ENCODE measurements around the gene MARK4.

MARK4 gene

DNA sequence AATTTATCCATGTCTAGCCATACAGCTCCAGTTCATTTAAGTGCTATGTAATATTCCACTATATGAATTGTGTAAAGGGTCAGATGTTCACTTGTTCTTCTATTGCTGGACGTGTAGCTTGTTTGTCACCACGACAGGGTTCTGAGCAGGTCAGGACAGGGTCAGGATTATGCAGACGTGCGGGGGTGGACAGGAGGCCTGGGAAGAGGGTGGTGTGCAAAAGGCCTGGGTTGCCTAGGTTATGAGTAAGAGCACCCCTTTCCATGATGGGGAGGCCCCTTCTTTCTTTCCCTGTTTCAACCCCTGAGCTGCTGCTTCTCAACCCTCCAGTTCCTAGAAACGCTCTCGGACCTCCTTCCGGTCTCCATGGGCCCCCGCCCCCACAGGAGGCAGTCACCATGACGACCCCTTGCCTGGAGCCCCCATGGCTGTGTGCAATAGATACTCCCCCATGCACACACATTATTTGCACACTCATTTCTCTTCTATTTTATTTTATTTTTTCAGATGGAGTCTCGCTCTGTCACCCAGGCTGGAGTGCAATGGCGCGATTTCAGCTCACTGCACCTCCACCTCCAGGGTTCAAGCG is 7.8 kb upstream of the MARK4 start:
- Histone ChIP-seq H2AFZ (ENCODE audit: low read length, unreplicated experiment) (no peak overlapping the region), H3K79me2 (ENCODE audit: control insufficient read depth, insufficient read depth, low read length, unreplicated experiment) (no peaks in the 10 kb centered on the region), H3K27ac (ENCODE audit: low read depth, low read length) (no peak overlapping the region), H3K36me3 (ENCODE audit: insufficient read depth, low read length) (no peaks in the 10 kb centered on the region), H3K4me1 (ENCODE audit: control insufficient read depth, insufficient read depth, low read length, unreplicated experiment) (no peaks in the 10 kb centered on the region), H3K4me3 (ENCODE audit: low read depth, low read length) (no peak overlapping the region), H3K27me3 (ENCODE audit: insufficient read depth, low read length) (no peaks in the 10 kb centered on the region)

GRCh38 chr19:45244133-45244794 is 6.8 kb upstream of the MARK4 start:
- H3K27me3 ChIP-seq (ENCODE audit: insufficient read depth, low read length) = no peaks in the 10 kb centered on the region
- no peaks in the 10 kb centered on the region for H3K36me3 ChIP-seq (ENCODE audit: insufficient read depth, low read length)
- no peak overlapping the region for H3K27ac ChIP-seq (ENCODE audit: low read depth, low read length)
- H2AFZ ChIP-seq (ENCODE audit: low read length, unreplicated experiment) = no peak overlapping the region
- H3K4me3 ChIP-seq (ENCODE audit: low read depth, low read length) = no peak overlapping the region
- no peaks in the 10 kb centered on the region for H3K79me2 ChIP-seq (ENCODE audit: control insufficient read depth, insufficient read depth, low read length, unreplicated experiment)
- no peaks in the 10 kb centered on the region for H3K4me1 ChIP-seq (ENCODE audit: control insufficient read depth, insufficient read depth, low read length, unreplicated experiment)

DNA sequence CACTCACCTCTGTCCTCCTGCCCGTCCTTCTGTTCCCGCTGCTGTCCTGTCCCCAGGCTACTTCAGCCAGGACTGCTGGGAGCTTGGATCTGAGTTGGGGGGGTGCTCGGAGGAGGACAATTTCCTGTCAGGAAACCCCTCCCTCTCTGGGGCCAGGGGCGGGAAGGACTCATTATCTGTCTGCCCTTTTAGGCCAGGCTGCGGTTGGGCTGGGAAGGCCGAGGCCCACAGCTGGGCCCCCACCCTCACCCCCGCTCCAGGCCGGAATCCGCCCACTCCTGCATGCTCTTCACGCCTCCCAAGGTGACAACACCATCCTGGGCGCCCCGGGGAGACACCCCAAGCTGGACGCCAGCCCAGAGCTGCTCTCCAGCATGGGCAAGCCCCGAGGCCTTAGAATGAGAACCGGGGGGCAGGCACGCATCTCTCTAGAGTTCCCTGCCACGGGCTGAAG is 5.7 kb upstream of the MARK4 start, which contains the start of gene EXOC3L2:
Gene EXOC3L2, minus strand, starts transcription at position 74 of the 454 bp plus-strand sequence. CDS start 6,362 bp downstream, outside the sequence.
- H3K27ac ChIP-seq (ENCODE audit: low read depth, low read length) = no peak within 1 kb of the TSS
- no peaks in the 10 kb centered on the region for H3K4me1 ChIP-seq (ENCODE audit: control insufficient read depth, insufficient read depth, low read length, unreplicated experiment)

GRCh38 chr19:45245826-45246225 is 5.2 kb upstream of the MARK4 start:
- Histone ChIP-seq H3K4me1 (ENCODE audit: control insufficient read depth, insufficient read depth, low read length, unreplicated experiment) (peaks cover 3% of the 10 kb centered on the region), H2AFZ (ENCODE audit: low read length, unreplicated experiment) (no peak overlapping the region), H3K36me3 (ENCODE audit: insufficient read depth, low read length) (no peaks in the 10 kb centered on the region), H3K27me3 (ENCODE audit: insufficient read depth, low read length) (no peaks in the 10 kb centered on the region), H3K27ac (ENCODE audit: low read depth, low read length) (no peak overlapping the region), H3K4me3 (ENCODE audit: low read depth, low read length) (no peak overlapping the region), H3K79me2 (ENCODE audit: control insufficient read depth, insufficient read depth, low read length, unreplicated experiment) (no peaks in the 10 kb centered on the region)

More for the DNA sequence above, 5.7 kb upstream of the MARK4 start, which contains the start of gene EXOC3L2:
- Histone ChIP-seq H3K36me3 (ENCODE audit: insufficient read depth, low read length) (no peaks in the 10 kb centered on the region), H3K79me2 (ENCODE audit: control insufficient read depth, insufficient read depth, low read length, unreplicated experiment) (no peaks in the 10 kb centered on the region), H2AFZ (ENCODE audit: low read length, unreplicated experiment) (no peak within 1 kb of the TSS), H3K4me3 (ENCODE audit: low read depth, low read length) (no peak within 1 kb of the TSS), H3K27me3 (ENCODE audit: insufficient read depth, low read length) (no peaks in the 10 kb centered on the region)

DNA sequence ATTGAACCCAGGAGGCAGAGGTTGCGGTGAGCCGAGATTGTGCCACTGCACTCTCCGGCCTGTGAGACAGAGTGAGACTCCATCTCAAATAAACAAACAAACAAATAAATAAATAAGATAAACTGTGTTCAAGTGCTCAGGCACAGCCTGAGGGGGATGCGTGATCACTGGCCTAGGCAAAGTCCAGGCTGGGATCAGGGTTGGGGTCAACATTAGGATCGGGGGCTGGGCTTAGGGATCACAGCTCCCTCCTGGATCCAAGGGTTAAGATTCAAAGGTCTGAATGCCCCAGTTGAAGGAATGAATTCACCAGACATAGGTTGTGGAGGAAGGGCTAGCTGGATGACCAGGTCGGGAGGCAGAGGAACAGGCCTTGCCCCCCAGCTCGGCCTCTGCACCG is 3.9 kb upstream of the MARK4 start:
- Histone ChIP-seq H2AFZ (ENCODE audit: low read length, unreplicated experiment) (no peak overlapping the region), H3K4me3 (ENCODE audit: low read depth, low read length) (no peak overlapping the region), H3K79me2 (ENCODE audit: control insufficient read depth, insufficient read depth, low read length, unreplicated experiment) (peaks cover 7% of the 10 kb centered on the region), H3K27me3 (ENCODE audit: insufficient read depth, low read length) (no peaks in the 10 kb centered on the region), H3K36me3 (ENCODE audit: insufficient read depth, low read length) (no peaks in the 10 kb centered on the region), H3K4me1 (ENCODE audit: control insufficient read depth, insufficient read depth, low read length, unreplicated experiment) (peaks cover 3% of the 10 kb centered on the region), H3K27ac (ENCODE audit: low read depth, low read length) (no peak overlapping the region)

DNA sequence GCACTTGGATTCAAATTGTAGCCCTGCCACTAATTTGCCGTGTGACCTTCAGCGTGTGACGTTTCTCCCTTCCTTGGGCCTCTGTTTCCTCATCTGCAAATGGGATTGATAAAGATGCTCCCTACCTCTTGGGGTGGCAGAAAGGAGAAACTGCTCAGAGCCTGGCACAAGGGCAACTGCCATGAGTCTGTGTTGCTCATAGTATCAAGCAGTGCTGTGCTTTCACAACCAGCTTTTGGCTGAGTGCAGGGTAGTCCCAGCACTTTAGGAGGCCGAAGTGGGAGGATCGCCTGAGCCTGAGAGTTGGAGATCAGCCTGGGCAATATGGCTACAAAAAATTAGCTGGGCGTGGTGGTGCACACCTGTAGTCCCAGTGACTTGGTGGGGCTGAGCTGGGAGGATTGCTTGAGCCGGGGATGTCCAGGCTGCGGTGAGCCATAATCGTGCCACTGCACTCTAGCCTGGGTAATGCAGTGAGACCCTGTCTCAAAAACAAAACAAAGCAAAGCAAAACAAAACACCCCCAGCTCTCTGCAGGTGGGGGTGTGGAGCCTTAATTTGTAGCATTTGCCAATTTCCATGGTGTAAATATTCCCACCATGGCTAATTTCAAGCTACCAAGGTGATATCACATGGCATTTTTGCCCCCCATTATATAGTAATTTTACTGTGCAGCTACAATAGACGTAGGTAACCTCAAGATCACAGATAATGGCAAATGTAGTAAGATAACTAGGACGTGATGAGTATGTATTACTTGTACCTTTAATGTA is 1.6 kb upstream of the MARK4 start:
- H3K4me3 ChIP-seq (ENCODE audit: low read depth, low read length) = no peak overlapping the region
- H3K27ac ChIP-seq (ENCODE audit: low read depth, low read length) = no peak overlapping the region
- peaks cover 12% of the 10 kb centered on the region for H3K4me1 ChIP-seq (ENCODE audit: control insufficient read depth, insufficient read depth, low read length, unreplicated experiment)
- H3K27me3 ChIP-seq (ENCODE audit: insufficient read depth, low read length) = no peaks in the 10 kb centered on the region
- H2AFZ ChIP-seq (ENCODE audit: low read length, unreplicated experiment) = no peak overlapping the region
- no peaks in the 10 kb centered on the region for H3K36me3 ChIP-seq (ENCODE audit: insufficient read depth, low read length)
- peaks cover 27% of the 10 kb centered on the region for H3K79me2 ChIP-seq (ENCODE audit: control insufficient read depth, insufficient read depth, low read length, unreplicated experiment)

DNA sequence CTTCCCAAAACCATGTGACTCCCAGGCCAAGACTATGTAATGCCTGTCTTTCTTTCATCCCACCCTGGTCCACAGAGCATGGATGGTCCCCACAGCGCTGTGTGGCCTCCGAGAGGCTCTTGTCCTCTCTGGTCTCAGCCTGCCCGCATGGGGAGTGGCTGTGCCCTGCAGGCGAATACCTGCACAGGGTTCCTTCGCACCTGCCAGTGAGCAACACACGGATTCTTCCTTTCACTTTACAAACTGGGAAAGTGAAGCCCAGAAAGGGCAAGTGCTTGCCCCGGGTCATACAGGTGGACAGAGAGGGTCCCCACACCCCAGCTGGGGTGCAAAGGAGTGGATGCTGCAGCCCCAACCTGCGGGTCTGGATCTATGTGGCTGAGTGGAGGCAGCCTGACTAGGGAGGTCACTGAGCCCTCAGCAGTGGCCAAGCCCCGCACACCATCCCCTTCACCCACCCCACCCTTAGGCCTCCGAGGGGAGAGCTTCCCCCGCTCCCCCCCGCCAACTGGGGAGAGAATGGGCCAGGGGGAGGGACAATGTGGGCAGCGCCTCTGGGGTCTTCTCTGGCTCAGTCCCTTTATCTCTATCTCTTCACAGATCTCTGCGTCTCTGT is 747 bp upstream of the MARK4 start:
- H3K27ac ChIP-seq (ENCODE audit: low read depth, low read length) = no peak overlapping the region

GRCh38 chr19:45251452-45252354 is 632 bp downstream of the MARK4 start:
- H3K79me2 ChIP-seq (ENCODE audit: control insufficient read depth, insufficient read depth, low read length, unreplicated experiment) = peaks cover 31% of the 10 kb centered on the region
- H3K36me3 ChIP-seq (ENCODE audit: insufficient read depth, low read length) = no peaks in the 10 kb centered on the region
- H3K4me1 ChIP-seq (ENCODE audit: control insufficient read depth, insufficient read depth, low read length, unreplicated experiment) = peaks cover 12% of the 10 kb centered on the region
- H3K27me3 ChIP-seq (ENCODE audit: insufficient read depth, low read length) = no peaks in the 10 kb centered on the region
- peak overlapping the region; percentile 86 for H3K4me3 ChIP-seq (ENCODE audit: low read depth, low read length)
- no peak overlapping the region for H2AFZ ChIP-seq (ENCODE audit: low read length, unreplicated experiment)
- no peak overlapping the region for H3K27ac ChIP-seq (ENCODE audit: low read depth, low read length)

More for the DNA sequence above, 747 bp upstream of the MARK4 start:
- no peaks in the 10 kb centered on the region for H3K27me3 ChIP-seq (ENCODE audit: insufficient read depth, low read length)
- peak overlapping the region; percentile 77 for H3K4me3 ChIP-seq (ENCODE audit: low read depth, low read length)
- peaks cover 31% of the 10 kb centered on the region for H3K79me2 ChIP-seq (ENCODE audit: control insufficient read depth, insufficient read depth, low read length, unreplicated experiment)
- H3K36me3 ChIP-seq (ENCODE audit: insufficient read depth, low read length) = no peaks in the 10 kb centered on the region
- peaks cover 12% of the 10 kb centered on the region for H3K4me1 ChIP-seq (ENCODE audit: control insufficient read depth, insufficient read depth, low read length, unreplicated experiment)
- H2AFZ ChIP-seq (ENCODE audit: low read length, unreplicated experiment) = peak overlapping the region; percentile 8

GRCh38 chr19:45253396-45254027 is 2.4 kb downstream of the MARK4 start:
- Histone ChIP-seq H2AFZ (ENCODE audit: low read length, unreplicated experiment) (no peak overlapping the region), H3K4me3 (ENCODE audit: low read depth, low read length) (peak overlapping the region; percentile 86; the same call in 1 of the 2 replicates), H3K27ac (ENCODE audit: low read depth, low read length) (no peak overlapping the region), H3K27me3 (ENCODE audit: insufficient read depth, low read length) (no peaks in the 10 kb centered on the region), H3K4me1 (ENCODE audit: control insufficient read depth, insufficient read depth, low read length, unreplicated experiment) (peaks cover 12% of the 10 kb centered on the region), H3K36me3 (ENCODE audit: insufficient read depth, low read length) (no peaks in the 10 kb centered on the region), H3K79me2 (ENCODE audit: control insufficient read depth, insufficient read depth, low read length, unreplicated experiment) (peaks cover 31% of the 10 kb centered on the region)
